Measurements from ENCODE around the gene GRID1.

DNA sequence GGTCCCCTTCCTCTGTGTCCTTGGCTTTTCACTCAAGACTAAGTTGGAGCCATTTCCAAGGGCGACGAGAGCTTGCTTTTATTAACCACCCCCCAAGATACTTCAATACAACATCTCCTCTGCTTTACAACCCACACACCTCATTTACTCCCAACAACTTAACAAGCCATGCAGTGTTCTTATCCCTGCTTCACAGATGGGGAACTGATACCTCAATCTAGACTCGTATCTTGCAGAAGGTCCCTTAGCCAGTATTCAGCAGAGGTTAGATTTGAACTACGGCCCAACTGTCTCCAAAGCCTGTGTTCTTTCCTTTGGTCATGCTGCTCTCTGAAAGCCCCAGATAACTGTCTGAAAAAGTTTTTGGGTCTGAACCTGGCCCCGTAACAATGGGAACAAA lies 444.8 kb downstream of the GRID1 start:
- no peak for TF ChIP-seq POLR2A (IDR thresholded peaks at IDR 0.05)
- TF ChIP-seq, protein P1, sequence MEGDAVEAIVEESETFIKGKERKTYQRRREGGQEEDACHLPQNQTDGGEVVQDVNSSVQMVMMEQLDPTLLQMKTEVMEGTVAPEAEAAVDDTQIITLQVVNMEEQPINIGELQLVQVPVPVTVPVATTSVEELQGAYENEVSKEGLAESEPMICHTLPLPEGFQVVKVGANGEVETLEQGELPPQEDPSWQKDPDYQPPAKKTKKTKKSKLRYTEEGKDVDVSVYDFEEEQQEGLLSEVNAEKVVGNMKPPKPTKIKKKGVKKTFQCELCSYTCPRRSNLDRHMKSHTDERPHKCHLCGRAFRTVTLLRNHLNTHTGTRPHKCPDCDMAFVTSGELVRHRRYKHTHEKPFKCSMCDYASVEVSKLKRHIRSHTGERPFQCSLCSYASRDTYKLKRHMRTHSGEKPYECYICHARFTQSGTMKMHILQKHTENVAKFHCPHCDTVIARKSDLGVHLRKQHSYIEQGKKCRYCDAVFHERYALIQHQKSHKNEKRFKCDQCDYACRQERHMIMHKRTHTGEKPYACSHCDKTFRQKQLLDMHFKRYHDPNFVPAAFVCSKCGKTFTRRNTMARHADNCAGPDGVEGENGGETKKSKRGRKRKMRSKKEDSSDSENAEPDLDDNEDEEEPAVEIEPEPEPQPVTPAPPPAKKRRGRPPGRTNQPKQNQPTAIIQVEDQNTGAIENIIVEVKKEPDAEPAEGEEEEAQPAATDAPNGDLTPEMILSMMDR (IDR thresholded peaks at IDR 0.05): no peak

Measured in Peyer's patch (tissue), 4 donors.